HG03558 (cell line): ENCODE data around the gene SCNN1B.

Experiments used
- ATAC-seq: cut with Tn5 transposase; IDR thresholded peaks from one replicate; pipeline ENCODE4 v1.9.1; 2021; ENCODE audit warnings: moderate number of reproducible peaks; ENCODE audit not compliant: unreplicated experiment; ENCODE audit errors: extremely low read depth

Gene SCNN1B

GRCh38 chr16:23319861-23320615 is 17.9 kb downstream of the SCNN1B start:
- no peak for ATAC-seq

GRCh38 chr16:23320693-23321092 is 18.6 kb downstream of the SCNN1B start:
- no peak for ATAC-seq

GRCh38 chr16:23321206-23321875 is 19.2 kb downstream of the SCNN1B start:
- no peak for ATAC-seq

- no peak for ATAC-seq
Measured at GRCh38 chr16:23323224-23324030, 21.3 kb downstream of the SCNN1B start.

- ATAC-seq, result no peak
Measured at GRCh38 chr16:23324727-23325126, 22.6 kb downstream of the SCNN1B start.

GRCh38 chr16:23327836-23328235 is 25.7 kb downstream of the SCNN1B start:
- ATAC-seq, result no peak

GRCh38 chr16:23330161-23330560 is 28.1 kb downstream of the SCNN1B start:
- no peak for ATAC-seq

- no peak for ATAC-seq
Measured at GRCh38 chr16:23330583-23331249, 28.6 kb downstream of the SCNN1B start.

- no peak for ATAC-seq
Measured at GRCh38 chr16:23333034-23333579, 31.0 kb downstream of the SCNN1B start.

- no peak for ATAC-seq
Measured at GRCh38 chr16:23333831-23334456, 31.8 kb downstream of the SCNN1B start.

GRCh38 chr16:23334457-23334853 is 32.4 kb downstream of the SCNN1B start:
- no peak for ATAC-seq

GRCh38 chr16:23334950-23335349 is 32.8 kb downstream of the SCNN1B start:
- no peak for ATAC-seq

- no peak for ATAC-seq
Measured at GRCh38 chr16:23337836-23338550, 35.9 kb downstream of the SCNN1B start.

GRCh38 chr16:23339787-23340186 is 37.7 kb downstream of the SCNN1B start:
- no peak for ATAC-seq

- ATAC-seq, result no peak
Measured at GRCh38 chr16:23342083-23342640, 40.1 kb downstream of the SCNN1B start.

- ATAC-seq, result no peak
Measured at GRCh38 chr16:23343643-23344612, 41.8 kb downstream of the SCNN1B start.

- no peak for ATAC-seq
Measured at GRCh38 chr16:23345237-23345636, 43.1 kb downstream of the SCNN1B start.
